ENCODE data around the gene ADD2.
A peak's percentile ranks its signal among the peaks of the same experiment; 100 is the strongest.

DNA sequence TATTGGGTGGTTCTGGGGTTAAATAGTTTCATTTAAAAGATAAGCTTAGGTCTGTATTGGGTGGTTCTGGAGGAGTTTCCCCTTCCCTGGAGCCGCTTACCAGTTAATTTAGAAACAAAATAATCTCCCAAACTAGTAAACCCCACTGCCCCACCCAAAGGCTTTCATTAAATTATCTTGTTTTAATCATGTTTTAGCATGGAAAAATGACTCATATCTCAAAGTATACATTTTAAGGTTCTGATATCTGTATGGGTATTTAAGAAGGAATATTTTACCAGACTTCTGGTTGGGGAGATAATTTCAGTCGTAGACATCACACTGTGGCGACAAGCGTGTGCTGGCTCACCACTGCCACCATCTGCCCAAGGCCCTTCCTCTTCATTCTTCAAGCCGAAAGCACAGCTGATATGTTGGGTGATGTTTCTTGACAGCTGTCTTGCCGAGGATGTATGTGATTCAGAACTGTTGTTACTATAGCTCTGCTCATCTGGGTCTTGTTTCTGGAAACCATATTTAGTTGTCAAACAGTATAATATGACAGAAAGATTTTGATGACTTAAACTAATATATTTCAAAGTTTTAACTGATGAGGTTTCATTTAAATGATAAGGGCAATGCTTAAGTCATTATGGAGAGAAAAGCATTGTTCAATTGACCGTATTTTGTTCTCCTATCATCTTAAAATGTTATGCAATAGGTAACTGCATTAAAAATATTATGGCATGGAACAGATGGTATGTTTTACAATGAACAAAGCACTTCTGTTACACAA is 17.3 kb upstream of the ADD2 start:
- TF ChIP-seq, protein P1, sequence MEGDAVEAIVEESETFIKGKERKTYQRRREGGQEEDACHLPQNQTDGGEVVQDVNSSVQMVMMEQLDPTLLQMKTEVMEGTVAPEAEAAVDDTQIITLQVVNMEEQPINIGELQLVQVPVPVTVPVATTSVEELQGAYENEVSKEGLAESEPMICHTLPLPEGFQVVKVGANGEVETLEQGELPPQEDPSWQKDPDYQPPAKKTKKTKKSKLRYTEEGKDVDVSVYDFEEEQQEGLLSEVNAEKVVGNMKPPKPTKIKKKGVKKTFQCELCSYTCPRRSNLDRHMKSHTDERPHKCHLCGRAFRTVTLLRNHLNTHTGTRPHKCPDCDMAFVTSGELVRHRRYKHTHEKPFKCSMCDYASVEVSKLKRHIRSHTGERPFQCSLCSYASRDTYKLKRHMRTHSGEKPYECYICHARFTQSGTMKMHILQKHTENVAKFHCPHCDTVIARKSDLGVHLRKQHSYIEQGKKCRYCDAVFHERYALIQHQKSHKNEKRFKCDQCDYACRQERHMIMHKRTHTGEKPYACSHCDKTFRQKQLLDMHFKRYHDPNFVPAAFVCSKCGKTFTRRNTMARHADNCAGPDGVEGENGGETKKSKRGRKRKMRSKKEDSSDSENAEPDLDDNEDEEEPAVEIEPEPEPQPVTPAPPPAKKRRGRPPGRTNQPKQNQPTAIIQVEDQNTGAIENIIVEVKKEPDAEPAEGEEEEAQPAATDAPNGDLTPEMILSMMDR (conservative IDR thresholded peaks at IDR 0.05) = peak; percentile 50; the same call in 1 of the 2 replicates
- TF ChIP-seq EZH2 (IDR thresholded peaks at IDR 0.05; ENCODE audit: low read depth) = no peak

All from PC-9 (cell line).